Right cardiac atrium (tissue), 5 donors: ENCODE data around the gene MAGEE1. TPM values are rescaled to one million over a fixed set of nuclear protein-coding genes. Genes with fewer than 3 reads are reported as not detected.

ENCODE experiments used
- ATAC-seq, 2 donors: fragments of 200-7000 bp; cut with Tn5 transposase; one replicate each; pipeline versions ENCODE4 v1.8.0 to v1.9.1; 2020; ENCODE audit warnings: moderate library complexity in 2 of 2, mild to moderate bottlenecking in 1 of 2
- DNase-seq, 3 donors: peaks; one replicate each; pipeline ENCODE4 v3.0.0-alpha.2; 2020
- H3K27ac ChIP-seq: one replicate; pipeline ENCODE4 v1.5.1; 2013; ENCODE audit warnings: mild to moderate bottlenecking, low read length, control low read depth, moderate library complexity
- H3K27me3 ChIP-seq: one replicate; pipeline ENCODE4 v1.6.1; 2013; ENCODE audit not compliant: control insufficient read depth, insufficient read depth
- H3K4me1 ChIP-seq: one replicate; pipeline ENCODE4 v1.6.1; 2013; ENCODE audit warnings: low read length; ENCODE audit not compliant: control insufficient read depth, insufficient read depth
- H3K4me3 ChIP-seq: one replicate; pipeline ENCODE4 v1.5.1; 2013; ENCODE audit warnings: low read length, control low read depth
- H3K9me3 ChIP-seq: one replicate; pipeline ENCODE4 v1.6.1; 2013; ENCODE audit warnings: low read length; ENCODE audit not compliant: control insufficient read depth
- WGBS: extraction: QIAGEN DNeasy Blood & Tissue Kit; methylation state at CpG from one replicate; pipeline ENCODE4 v1.1.7; 2013; 5-methylcytosine and 5-hydroxymethylcytosine counted together
- intact Hi-C, 4 donors: fragments of 100-400 bp; cut with DNase I; formaldehyde crosslinking; loops; one replicate each; pipeline versions ENCODE4 v1.11.0 to v1.14.0; 2022 to 2023
- long read RNA-seq, 4 donors: library from polyadenylated mRNA; unstranded; transcript quantifications; one replicate each; pipeline ENCODE4 v2.0.0, GENCODE V29; 2020 to 2021
- polyA plus RNA-seq: library from polyadenylated mRNA; stranded (reverse); fragments of 200-250 nt; gene quantifications from one replicate; pipeline ENCODE4 v1.2.3, GENCODE V29; 2013
- total RNA-seq, 4 donors: library from RNA; stranded (reverse); fragmentation: NEBNext Ultra II Directional; extraction: Animal tissue kit (Norgen Biotek cat#: 25700); gene quantifications; one replicate each; pipeline ENCODE4 v1.2.1, GENCODE V29; 2021
- donor health status: healthy with polysubstance abuse.
- donor health status: DM: no; HTN: yes; CAD: no.
- donor health status: DM: no; HTN: no; CAD: no.
- donor health status: DM: no; HTN: yes; CAD: no; lungs with severe emphysema.
- donor health status: DM: yes; HTN: yes; CAD: no.

The MAGEE1 gene
- total RNA-seq: 1 to 10 TPM; 3.8 to 5.3 (median 4.8) TPM
- 2.9 TPM for polyA plus RNA-seq
- long read RNA-seq, donor 1, partial matches to known transcripts: 0 of 1 reads
- long read RNA-seq, donor 1, other reads (novel, unspliced or antisense): 0 of 1 reads
- long read RNA-seq, donor 2: 0 reads
- long read RNA-seq, donor 3, partial matches to known transcripts: 0 of 1 reads
- long read RNA-seq, donor 3, other reads (novel, unspliced or antisense): 0 of 1 reads
- long read RNA-seq, donor 4: 0 reads

GRCh38 chrX:76427560-76428242 is at the start of gene MAGEE1:
TSS of gene MAGEE1 (plus strand) at chrX:76427710. CDS start at chrX:76427931, 221 bp downstream.
- 0% methylated on average over 42 of the region's 42 CpGs for WGBS
- DNase-seq (peak; percentile 73 to 92 (median 92)), ATAC-seq (peak; percentile 97 to 98)
- Histone ChIP-seq H3K9me3 (no peaks in the 10 kb centered on the region), H3K4me1 (no peaks in the 10 kb centered on the region), H3K27me3 (no peaks in the 10 kb centered on the region), H3K4me3 (peak within 1 kb of the TSS; percentile 63), H3K27ac (no peak within 1 kb of the TSS)
- intact Hi-C loops: no loop called here

GRCh38 chrX:76398970-76399369 is 28.5 kb upstream of the MAGEE1 start:
- DNase-seq: no peak
- H3K27me3 ChIP-seq: no peaks in the 10 kb centered on the region
- H3K4me1 ChIP-seq: no peaks in the 10 kb centered on the region
- no peak overlapping the region for H3K4me3 ChIP-seq
- intact Hi-C loops: no loop called here
- no peak for ATAC-seq
- H3K9me3 ChIP-seq: no peaks in the 10 kb centered on the region
- no peak overlapping the region for H3K27ac ChIP-seq

- H3K9me3 ChIP-seq: no peaks in the 10 kb centered on the region
- no peaks in the 10 kb centered on the region for H3K4me1 ChIP-seq
- no peaks in the 10 kb centered on the region for H3K27me3 ChIP-seq
- intact Hi-C loops: no loop called here
- WGBS: 59% methylated on average over 2 of the region's 2 CpGs
- no peak for DNase-seq
- ATAC-seq: no peak
- no peak overlapping the region for H3K4me3 ChIP-seq
- H3K27ac ChIP-seq: no peak overlapping the region
These were observed 19.7 kb upstream of the MAGEE1 start for GRCh38 chrX:76407795-76408194.

- H3K27me3 ChIP-seq: no peaks in the 10 kb centered on the region
- no peak for DNase-seq
- H3K27ac ChIP-seq: no peak overlapping the region
- no peak overlapping the region for H3K4me3 ChIP-seq
- H3K4me1 ChIP-seq: no peaks in the 10 kb centered on the region
- intact Hi-C loops: no loop called here
- 90% methylated on average over 1 of the region's 1 CpG for WGBS
- ATAC-seq: no peak
- H3K9me3 ChIP-seq: no peaks in the 10 kb centered on the region
These were observed 7.3 kb upstream of the MAGEE1 start for GRCh38 chrX:76420237-76420636.

GRCh38 chrX:76428243-76429130 is 977 bp downstream of the MAGEE1 start:
- H3K4me3 ChIP-seq: peak overlapping the region; percentile 63
- H3K27ac ChIP-seq: no peak overlapping the region
- intact Hi-C loops: no loop called here
- no peaks in the 10 kb centered on the region for H3K27me3 ChIP-seq
- H3K4me1 ChIP-seq: no peaks in the 10 kb centered on the region
- WGBS: 21% methylated on average over 60 of the region's 60 CpGs
- no peaks in the 10 kb centered on the region for H3K9me3 ChIP-seq
- DNase-seq: peak; percentile 10 to 57 (median 53)
- peak; percentile 56 to 61 for ATAC-seq

- no peaks in the 10 kb centered on the region for H3K27me3 ChIP-seq
- ATAC-seq: no peak
- no peak for DNase-seq
- H3K9me3 ChIP-seq: no peaks in the 10 kb centered on the region
- H3K4me1 ChIP-seq: no peaks in the 10 kb centered on the region
- H3K4me3 ChIP-seq: no peak overlapping the region
- intact Hi-C loops: no loop called here
- WGBS: 67% methylated on average over 1 of the region's 1 CpG
- no peak overlapping the region for H3K27ac ChIP-seq
These were observed 5.7 kb downstream of the MAGEE1 start for GRCh38 chrX:76433219-76433618.

- DNase-seq: no peak
- ATAC-seq: no peak
- intact Hi-C loops: no loop called here
- H3K27me3 ChIP-seq: no peaks in the 10 kb centered on the region
- H3K9me3 ChIP-seq: no peaks in the 10 kb centered on the region
- WGBS: 88% methylated on average over 3 of the region's 3 CpGs
- H3K27ac ChIP-seq: no peak overlapping the region
- no peaks in the 10 kb centered on the region for H3K4me1 ChIP-seq
- no peak overlapping the region for H3K4me3 ChIP-seq
These were observed 6.7 kb downstream of the MAGEE1 start for GRCh38 chrX:76434103-76434741.

GRCh38 chrX:76439188-76439587 is 11.7 kb downstream of the MAGEE1 start:
- H3K27me3 ChIP-seq: no peaks in the 10 kb centered on the region
- ATAC-seq (no peak), DNase-seq (no peak)
- intact Hi-C loops: no loop called here
- no peak overlapping the region for H3K4me3 ChIP-seq
- H3K4me1 ChIP-seq: no peaks in the 10 kb centered on the region
- no peaks in the 10 kb centered on the region for H3K9me3 ChIP-seq
- H3K27ac ChIP-seq: no peak overlapping the region

GRCh38 chrX:76453737-76454406 is 26.4 kb downstream of the MAGEE1 start:
- no peak for DNase-seq
- intact Hi-C loops: loop anchor here in 1 of 4 donors (10.0 kb wide), 1 partner anchor 179 kb away; no protein-coding TSS in a partner anchor
- ATAC-seq: no peak
- Histone ChIP-seq H3K4me3 (no peak overlapping the region), H3K27ac (no peak overlapping the region), H3K9me3 (no peaks in the 10 kb centered on the region), H3K4me1 (no peaks in the 10 kb centered on the region), H3K27me3 (no peaks in the 10 kb centered on the region)
- 64% methylated on average over 2 of the region's 2 CpGs for WGBS

- ATAC-seq (no peak), DNase-seq (no peak)
- WGBS: 17% methylated on average over 3 of the region's 3 CpGs
- H3K9me3 ChIP-seq: no peaks in the 10 kb centered on the region
- H3K4me3 ChIP-seq: no peak overlapping the region
- H3K27me3 ChIP-seq: no peaks in the 10 kb centered on the region
- no peaks in the 10 kb centered on the region for H3K4me1 ChIP-seq
- intact Hi-C loops: loop anchor here in 1 of 4 donors (10.0 kb wide), 1 partner anchor 180 kb away; no protein-coding TSS in a partner anchor
- H3K27ac ChIP-seq: no peak overlapping the region
These were observed 27.0 kb downstream of the MAGEE1 start for GRCh38 chrX:76454456-76454927.
